HG03196 (cell line): ENCODE data around the gene TRIP12.
"Not testable (repeated sequence)": the region's sequence is repeated elsewhere in the genome, so short reads cannot be mapped to it uniquely, and the experiment has no call there.

Experiments used
- ATAC-seq: cut with Tn5 transposase; IDR thresholded peaks from one replicate; pipeline ENCODE4 v1.9.1; 2021; ENCODE audit not compliant: unreplicated experiment

Gene TRIP12

DNA sequence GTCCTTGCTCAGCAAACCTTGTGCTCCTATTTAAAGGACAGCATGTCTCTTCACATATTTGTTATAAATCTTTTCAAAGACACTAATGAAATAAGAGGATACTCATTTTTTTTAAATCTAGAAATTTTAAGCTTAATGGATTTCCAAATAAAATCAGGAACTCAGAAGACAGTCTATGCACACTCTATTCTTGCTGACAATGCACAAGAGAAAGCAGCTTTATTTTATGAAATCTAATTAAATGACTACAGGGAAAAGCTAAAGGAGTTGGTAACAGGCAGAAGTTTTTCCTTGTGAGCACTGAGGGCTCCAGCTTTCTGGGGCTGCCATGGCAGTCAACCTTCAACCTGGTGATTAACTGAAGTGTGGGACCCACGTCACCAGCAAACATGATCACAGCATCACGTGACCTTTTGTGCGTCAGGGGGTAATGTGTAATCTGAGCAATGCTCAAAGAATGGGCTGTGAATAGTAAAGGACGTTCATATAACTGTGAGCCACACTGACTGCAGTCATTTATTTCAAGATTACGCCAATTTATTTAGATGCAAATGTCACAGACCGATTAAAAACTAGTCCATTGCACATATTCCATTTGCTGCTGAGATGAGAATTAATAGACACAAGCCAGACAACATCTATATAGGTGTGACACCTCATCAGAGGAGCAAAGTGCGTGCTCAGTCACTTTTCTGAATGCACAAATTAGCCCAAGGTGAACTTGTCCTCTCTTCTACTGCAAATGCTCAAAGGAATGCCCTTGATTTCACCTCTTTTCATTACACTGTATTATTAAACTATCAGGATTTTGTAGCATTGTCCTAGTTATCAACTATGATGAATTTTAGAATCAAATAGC lies 195.9 kb downstream of the TRIP12 start:
- ATAC-seq: no peak

DNA sequence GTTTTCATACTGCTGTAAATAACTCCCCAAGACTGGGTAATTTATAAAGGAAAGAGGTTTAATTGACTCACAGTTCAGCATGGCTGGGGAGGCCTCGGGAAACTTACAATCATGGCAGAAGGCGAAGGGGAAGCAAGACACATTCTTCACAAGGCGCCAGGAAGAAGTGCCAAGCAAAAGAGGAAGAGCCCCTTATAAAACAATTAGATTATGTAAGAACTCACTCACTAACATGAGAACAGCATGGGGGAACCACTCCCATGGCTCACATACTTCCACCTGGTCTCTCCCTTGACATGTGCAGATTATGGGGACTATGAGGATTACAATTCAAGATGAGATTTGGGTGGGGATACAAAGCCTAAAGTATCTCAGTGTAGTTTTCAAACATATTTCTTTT lies 198.6 kb downstream of the TRIP12 start:
- ATAC-seq: not testable (repeated sequence)

DNA sequence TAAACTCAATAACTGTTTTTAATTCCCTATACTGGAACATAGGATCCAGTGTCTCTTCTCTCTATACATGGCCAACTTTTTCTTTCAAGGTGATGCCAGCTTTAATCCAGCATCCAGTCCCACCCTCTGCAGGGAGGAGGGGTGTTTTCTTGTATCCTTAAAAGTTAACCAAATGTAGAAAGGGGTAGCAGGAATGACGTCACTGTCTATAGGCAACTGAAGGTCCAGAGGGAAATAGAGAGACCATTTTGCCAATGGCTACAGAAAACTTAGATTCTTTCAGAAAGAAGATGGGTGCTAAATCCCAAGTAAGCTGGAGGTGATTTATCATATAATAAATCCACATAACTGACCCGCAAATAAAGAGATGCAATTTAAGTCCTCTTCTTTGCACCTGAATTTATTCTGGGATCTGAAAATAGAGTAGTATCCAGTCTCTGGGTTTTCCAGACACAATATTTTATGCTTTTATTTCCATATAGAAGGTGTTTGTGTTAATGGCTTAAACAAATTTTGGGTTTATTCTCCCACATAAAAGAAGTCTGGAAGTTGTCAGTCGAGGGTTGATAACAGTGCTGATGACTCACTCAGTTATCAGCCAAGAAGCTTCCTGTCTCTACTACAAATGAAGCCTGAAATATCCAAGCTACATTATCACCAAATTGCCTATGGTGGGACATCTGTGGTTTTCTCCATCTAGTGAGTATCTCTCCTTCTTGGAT lies 201.7 kb downstream of the TRIP12 start:
- ATAC-seq: no peak

DNA sequence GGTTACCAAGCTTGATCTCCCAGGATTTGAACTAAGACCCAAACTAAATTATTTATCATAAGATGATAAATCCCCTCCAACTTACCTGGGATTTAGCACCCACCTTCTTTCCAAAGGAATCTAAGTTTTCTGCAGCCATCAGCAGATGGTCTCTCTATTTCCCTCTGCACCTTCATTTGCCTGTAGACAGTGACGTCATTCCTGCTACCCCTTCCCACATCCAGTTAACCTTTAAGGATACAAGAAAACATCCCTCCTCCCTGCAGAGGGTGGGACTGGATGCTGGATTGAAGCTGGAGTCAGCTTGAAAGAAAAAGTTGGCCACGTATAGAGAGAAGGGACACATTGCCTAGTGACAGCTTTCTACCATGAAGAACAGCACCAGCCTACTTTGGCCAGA lies 203.8 kb downstream of the TRIP12 start:
- no peak for ATAC-seq

DNA sequence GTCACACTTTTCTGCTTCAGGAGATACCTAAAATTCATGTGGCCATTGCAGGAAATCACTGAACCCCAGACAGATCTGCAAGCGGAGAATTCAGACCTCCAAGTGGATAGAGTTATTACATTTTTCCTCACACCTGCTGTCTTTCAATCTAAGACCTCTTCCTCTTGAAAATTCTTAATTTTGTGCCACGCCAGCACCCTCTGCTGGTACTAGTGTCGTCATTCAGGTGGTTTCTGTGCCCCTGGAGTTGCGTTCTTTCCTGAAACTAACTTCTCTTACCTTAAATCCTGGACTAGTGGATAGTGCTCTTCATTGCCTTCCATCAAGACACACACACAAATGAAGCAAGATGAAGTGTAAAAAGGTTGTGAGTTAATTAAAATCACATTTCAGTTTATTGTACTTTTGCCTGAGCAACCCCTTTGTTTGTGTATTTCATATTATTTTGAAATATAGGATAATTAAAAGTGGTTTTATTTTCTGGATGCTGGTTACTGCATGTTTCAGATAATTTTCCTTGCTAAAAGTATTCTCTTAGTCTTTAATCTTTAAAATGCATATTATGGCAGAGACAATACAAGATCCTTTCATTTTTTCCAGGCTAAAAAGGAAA lies 205.8 kb downstream of the TRIP12 start:
- ATAC-seq: no peak

DNA sequence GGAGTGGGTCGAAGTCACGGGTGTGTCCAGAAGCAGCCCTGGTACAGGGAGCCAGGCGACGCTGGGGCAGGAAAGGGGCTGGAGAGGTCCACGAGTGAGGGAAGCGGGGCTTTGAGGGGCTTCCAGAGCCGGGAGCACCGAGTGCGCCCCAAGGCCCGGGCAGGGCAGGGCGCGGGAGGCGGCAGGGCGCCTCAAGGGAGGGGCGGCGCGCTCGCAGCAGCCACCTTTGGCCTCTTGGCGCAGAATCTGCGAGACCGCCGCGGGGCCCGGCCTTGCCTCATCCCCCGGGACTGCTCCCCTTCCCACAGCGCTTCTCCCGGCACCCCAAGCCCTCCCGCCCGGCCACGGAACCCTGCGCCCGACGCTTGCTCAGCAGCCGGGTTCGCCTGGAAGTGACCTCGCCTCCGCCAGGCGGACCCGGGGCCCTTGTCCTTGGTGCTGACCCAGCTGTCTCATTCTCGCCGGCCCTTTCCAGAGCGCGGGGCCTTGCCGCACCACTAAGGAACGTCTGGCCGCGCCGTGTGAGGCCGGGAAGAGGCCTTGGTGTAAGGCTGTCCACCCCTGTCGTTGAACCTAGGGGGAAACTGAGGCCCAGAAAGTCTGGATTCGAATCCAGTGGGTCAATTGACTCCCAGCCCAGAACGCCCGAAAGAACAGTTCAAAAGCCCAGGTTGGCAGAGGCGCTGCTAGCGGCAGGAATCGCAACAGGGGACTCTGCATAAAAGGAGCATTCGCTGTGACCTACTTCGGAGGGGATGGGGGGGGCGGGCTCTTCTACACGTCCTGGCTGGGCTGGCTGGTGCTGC lies 206.9 kb downstream of the TRIP12 start:
- ATAC-seq: peak; percentile 3

DNA sequence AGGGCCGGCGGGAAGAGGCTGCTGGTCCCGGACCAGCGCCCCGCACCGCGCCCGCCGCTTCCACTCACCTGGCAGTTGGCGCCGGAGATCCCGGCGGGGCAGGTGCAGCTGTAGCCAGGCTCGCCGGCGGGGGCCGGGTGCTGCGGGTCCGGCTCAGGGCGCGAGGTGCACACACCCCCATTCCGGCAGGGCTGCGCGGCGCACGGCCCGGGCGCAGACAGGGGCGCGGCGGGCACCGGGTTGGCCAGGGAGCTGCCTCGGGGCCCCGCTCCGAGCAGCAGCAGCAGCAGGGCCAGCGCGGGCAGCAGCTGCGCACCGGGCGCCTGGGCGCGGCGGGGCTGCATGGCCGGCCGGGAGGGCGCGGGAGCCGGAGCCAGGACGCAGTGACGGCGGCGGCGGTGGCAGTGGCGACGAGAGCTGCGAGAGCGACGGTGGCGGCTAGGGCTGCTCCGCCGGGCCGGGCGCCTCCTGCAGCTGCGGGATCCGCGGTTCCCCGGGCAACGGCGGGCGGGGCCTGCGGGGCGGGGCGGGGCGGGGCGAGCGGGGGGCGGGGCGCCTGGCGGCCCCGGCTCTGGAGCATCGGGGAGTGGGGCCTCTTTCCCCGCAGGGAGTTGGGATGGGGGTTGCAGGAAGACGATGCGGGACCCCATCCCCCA lies 207.6 kb downstream of the TRIP12 start, which contains the start of gene DNER:
TSS of gene DNER (minus strand) at position 476 of the 656 bp plus-strand sequence. CDS start at position 344, 132 bp downstream.
- peak; percentile 65 for ATAC-seq
